ENCODE data around the gene RNASE7.
A peak's percentile ranks its signal among the peaks of the same experiment; 100 is the strongest.

The RNASE7 gene

DNA sequence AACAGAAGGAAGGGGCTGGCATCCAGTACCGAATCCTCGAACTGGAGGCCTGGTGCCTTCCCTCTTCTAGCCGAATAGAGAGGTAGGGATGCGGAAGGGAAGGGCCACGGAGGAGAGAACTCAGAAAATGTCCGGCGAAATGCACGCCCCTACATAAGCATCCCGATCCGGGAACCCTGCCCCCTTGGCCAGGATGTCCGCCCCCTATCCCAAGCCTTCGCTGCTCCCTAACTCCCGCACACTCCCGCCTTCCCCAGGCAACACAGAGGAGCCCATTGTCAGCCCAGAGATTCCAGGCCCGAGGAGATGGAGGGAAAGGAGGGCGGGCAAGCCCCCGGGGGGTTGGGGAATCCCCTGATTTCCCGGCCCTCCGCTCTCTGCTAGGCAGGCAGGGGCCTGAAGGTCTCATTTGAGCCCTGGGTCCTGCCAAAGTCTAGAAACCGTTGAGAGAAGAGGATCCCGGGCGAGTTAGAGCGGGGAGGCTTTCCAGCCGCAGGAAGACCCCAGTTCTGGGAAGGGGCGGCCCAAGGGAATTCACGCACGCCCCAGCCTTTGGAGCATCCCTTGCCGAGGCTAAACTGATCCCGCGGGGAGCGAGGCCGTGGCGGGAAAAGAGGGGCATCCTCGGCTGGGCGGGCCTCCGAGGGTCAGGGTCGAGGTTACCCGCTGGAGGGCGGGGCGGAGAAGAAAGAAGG is 27.4 kb downstream of the RNASE7 start:
- no peak for DNase-seq

DNA sequence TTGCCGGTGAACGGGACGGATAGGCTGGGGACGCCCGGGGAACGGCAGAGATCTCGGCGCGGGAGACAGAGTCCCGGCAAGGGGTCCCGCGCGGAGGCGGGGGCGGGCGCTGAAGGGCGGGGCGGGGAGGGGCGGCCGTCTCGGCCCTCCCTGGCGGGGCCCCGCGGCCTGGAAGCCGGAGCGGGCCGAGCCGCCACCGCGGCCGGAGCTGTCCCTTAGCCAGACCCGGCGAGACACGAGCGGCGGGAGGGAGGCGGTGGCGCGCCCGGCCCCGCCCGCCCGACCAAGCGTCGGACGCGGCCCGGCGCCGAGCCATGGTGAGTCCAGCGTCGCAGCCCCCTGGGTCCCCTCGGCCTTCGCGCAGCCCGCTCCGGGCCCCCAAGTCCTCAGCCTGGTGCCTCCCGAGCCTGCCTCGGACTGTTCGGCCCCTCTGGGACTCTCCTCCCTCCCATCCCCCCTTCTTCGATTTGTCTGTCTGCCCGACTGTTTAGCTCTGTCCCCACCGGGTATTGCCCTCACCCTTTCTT is 28.0 kb downstream of the RNASE7 start, which contains the start of gene ARHGEF40:
TSS of gene ARHGEF40 (plus strand) at position 222 of the 527 bp plus-strand sequence. CDS start at position 315, 93 bp downstream.
- no peak for DNase-seq

DNA sequence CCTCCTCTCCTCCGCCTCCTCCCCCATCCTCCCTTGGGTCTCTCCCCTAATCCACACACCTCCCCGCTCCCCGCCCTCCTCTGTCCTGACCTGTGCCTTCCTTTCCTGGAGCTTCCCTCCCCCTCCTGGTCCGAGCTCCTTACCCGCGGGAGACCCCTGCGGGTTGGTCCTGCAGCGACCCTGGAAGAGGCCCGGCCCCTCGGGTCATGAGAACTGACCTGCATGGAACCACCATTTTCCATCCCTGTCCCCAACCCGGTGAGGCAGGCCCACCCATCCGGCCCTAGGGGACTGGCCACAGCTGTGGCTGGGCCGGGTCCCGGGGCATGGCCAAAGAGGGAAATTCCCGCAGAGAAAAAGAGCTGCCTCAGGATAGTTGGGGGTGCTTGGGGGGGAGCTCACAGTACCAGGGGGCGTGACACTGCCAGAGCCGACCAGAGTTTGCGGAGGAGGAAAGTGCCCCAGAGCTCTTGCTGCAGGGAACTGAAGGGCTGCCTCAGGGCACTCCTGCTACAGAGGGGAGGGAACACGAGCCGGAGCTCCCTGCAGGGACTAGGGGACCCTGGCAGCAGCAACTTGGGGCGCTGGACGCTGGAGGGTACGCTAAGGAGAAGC is 28.6 kb downstream of the RNASE7 start:
- no peak for DNase-seq

DNA sequence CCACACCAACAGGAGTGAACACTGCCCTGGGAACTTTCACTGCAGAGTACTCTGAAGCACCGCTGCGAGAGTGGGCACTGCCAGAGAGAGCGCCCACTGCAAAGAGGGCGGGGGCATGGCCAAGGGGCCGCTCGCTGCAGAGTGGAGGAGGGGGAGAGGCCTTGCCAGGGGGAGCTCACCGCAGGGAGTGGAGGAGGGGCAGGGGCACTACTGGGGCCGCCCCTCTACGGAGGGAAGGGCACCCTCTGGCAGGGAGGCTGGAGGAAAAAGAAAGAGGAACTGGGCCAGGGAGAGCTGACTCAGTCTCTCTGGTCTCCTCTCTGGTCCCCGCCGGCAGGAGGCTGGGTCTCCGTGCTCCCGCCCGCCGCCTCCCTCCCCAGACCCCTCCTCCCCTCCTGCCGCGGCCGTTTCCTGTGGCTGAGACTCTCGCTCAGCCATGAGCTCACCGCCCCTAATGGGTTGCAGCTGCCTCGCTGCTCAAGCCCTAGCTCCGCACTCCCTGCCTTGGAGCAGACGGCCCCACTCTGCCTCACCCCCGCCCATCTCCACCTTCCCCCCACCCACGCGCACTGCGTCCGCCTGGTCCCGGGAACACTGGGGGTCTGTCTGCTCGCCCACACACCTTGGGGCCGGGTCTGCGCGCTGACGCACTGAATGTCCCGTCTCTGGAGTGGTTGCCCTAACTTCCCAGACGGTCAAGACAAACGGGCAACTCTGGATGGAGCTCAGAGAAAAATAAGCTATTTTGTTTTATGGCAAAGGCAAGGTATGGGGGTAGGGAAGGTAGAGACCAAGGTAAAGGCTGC is 29.3 kb downstream of the RNASE7 start:
- DNase-seq = peak; percentile 71

DNA sequence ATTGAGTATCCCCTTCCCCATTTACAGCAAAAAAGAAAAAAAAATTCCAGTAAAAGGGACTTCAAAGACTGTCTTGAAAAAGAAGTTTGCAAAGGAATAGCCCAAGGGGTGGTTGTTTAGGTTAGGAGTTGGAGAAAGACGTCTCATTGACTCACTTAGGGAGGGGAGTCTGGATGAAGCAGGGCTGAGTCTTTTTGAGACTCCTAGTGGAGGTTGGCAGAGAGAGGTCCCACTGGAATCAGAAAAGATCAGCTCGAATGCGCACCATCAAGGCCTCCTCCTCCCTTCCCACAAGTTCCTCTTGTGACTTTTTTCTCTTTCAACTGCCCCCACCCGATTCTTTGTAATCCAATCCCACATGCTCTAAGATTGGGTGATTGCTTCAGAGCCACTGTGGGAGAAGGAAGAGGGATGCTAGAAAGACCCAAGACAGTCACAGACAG is 29.9 kb downstream of the RNASE7 start:
- DNase-seq = no peak

DNA sequence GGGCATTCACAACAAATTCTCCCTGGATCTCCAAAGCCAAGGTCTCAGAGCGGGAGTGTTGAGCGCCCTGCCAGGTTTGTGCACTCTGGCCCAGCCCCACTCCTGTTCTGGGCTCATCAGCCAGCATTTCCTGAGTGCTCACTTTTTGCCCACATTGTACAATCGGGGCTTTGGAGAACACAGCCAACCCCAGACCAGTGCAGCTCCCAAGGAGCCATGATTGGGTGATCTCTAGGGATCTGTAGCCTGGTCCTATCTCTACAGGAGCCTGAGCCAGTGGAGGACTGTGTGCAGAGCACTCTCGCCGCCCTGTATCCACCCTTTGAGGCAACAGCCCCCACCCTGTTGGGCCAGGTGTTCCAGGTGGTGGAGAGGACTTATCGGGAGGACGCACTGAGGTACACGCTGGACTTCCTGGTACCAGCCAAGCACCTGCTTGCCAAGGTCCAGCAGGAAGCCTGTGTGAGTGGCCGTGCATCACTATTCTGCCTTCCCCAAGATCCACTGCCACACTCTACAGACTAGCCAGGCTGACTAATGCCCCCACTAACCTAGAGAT is 30.7 kb downstream of the RNASE7 start:
- DNase-seq = no peak

DNA sequence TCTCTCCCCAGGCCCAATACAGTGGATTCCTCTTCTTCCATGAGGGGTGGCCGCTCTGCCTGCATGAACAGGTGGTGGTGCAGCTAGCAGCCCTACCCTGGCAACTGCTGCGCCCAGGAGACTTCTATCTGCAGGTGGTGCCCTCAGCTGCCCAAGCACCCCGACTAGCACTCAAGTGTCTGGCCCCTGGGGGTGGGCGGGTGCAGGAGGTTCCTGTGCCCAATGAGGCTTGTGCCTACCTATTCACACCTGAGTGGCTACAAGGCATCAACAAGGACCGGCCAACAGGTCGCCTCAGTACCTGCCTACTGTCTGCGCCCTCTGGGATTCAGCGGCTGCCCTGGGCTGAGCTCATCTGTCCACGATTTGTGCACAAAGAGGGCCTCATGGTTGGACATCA is 31.8 kb downstream of the RNASE7 start:
- no peak for DNase-seq

DNA sequence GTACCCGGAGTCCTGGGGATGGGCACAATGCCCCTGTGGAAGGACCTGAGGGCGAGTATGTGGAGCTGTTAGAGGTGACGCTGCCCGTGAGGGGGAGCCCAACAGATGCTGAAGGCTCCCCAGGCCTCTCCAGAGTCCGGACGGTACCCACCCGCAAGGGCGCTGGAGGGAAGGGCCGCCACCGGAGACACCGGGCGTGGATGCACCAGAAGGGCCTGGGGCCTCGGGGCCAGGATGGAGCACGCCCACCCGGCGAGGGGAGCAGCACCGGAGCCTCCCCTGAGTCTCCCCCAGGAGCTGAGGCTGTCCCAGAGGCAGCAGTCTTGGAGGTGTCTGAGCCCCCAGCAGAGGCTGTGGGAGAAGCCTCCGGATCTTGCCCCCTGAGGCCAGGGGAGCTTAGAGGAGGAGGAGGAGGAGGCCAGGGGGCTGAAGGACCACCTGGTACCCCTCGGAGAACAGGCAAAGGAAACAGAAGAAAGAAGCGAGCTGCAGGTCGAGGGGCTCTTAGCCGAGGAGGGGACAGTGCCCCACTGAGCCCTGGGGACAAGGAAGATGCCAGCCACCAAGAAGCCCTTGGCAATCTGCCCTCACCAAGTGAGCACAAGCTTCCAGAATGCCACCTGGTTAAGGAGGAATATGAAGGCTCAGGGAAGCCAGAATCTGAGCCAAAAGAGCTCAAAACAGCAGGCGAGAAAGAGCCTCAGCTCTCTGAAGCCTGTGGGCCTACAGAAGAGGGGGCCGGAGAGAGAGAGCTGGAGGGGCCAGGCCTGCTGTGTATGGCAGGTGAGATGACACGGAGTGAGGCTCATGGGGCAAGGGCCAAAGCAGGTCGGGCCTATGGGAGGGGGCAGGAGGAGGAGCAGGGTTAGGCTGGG is 32.5 kb downstream of the RNASE7 start:
- DNase-seq = no peak

DNA sequence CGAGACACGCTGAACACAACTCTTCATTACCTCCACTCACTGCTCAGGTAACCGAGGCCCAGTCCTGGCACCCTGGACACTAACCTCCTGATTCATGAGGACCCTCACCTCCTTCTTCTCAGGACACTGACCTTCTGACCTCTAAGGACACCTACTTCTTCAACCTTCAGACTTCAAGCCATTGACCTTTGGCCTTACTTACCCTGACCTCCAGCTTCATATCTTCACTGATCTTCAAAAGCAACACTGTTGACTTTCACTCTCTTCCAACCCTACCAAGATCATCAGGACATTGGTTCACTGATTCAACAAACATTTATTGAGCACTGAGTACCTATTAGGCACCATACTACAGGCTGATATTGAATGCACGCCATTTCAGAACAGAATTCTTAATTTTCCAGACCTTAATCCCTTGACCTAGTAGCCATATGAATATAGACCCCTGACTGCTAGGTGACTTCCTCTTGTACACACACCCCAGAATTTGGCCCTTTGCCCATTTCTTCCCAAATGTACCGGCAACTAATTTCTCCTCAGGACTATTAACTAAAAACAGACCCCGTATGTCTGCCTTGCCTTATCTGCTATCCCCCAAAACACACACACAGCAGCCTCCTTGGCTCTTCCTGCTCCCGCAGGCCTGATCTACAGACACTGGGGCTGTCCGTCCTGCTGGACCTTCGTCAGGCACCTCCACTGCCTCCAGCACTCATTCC is 33.7 kb downstream of the RNASE7 start:
- no peak for DNase-seq

DNA sequence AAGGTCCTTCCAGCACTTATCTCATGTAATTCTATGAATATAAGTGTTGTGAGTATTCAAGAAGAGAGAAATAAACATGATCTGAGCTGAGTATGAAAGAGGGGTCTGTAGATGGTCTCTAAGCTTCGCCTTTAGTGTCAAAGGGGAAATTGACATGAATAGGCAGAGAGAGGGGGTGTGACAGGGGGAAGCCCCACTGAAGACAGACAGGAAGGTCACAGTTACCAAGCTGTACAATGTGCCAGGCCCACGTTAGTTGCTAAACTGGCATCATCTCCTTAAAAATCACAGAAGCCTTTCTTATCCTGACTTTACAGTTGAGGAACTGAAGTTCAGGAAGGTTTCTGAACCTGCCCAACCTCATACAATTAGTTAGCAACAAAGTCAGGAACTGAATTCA is 35.5 kb downstream of the RNASE7 start:
- DNase-seq = no peak

DNA sequence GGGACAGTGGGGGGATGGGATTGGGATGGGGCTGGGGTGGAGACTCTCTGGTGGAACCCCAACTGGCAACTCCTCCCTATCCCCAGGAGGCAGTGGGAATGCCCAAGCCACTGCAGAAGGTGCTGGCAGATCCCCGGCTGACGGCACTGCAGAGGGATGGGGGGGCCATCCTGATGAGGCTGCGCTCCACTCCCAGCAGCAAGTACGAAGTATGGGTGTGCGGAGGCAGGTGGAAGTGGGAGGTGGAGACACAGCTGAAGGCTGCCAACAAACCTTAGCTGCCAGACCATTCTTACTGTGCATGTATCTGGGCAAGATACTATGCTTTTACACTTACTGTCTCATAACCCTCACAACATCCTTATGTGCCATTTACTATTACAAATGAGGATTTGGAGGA is 36.1 kb downstream of the RNASE7 start:
- no peak for DNase-seq

DNA sequence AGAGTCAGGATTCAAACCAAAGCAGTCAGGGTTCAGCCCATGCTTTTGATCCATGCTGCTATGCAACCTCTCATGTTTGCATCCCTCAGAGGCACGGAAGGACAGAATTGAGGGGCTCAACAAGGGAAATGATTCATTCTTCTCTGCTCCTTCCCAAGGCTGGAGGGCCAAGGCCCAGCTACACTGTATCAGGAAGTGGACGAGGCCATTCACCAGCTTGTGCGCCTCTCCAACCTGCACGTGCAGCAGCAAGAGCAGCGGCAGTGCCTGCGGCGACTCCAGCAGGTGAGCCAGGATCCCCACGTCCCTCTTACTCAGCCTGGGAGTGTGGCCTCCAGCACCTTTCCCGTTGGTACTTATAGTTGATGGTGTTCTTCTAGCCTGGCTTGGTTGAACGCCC is 36.6 kb downstream of the RNASE7 start:
- no peak for DNase-seq

DNA sequence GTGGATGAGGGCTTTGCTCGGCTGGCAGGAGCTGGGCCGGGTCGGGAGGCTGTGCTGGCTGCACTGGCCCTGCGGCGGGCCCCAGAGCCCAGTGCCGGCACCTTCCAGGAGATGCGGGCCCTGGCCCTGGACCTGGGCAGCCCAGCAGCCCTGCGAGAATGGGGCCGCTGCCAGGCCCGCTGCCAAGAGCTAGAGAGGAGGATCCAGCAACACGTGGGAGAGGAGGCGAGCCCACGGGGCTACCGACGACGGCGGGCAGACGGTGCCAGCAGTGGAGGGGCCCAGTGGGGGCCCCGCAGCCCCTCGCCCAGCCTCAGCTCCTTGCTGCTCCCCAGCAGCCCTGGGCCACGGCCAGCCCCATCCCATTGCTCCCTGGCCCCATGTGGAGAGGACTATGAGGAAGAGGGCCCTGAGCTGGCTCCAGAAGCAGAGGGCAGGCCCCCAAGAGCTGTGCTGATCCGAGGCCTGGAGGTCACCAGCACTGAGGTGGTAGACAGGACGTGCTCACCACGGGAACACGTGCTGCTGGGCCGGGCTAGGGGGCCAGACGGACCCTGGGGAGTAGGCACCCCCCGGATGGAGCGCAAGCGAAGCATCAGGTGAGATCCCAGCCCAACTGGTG is 39.5 kb downstream of the RNASE7 start:
- DNase-seq = no peak

DNA sequence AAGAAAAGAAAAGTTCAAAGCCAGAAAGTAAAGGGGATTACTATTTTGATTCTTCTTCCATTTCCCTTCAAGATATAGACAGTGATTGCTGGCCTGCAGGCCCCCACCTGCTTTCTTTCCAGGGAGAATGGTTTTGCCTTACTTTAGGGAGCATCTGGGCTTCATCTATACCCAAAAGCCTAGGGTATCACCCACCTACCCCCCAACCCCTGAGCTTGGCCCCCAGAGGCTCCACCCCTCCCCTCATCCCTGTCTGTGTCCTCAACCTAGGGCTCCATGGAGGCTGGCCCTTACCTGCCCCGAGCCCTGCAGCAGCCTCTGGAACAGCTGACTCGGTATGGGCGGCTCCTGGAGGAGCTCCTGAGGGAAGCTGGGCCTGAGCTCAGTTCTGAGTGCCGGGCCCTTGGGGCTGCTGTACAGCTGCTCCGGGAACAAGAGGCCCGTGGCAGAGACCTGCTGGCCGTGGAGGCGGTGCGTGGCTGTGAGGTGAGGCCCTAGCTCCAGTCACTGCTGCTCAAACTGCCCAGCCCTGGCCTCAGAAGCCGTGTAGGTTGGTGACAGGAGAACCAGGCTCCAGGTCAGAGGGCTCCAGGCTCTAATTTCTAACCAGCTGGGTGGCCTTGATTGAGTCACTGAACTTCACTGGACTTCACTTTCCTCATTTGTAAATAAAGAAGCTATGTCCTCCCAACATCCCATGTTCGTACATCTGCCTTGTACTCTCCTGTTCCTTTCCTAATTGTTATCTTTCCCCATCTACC is 41.6 kb downstream of the RNASE7 start:
- DNase-seq = no peak

DNA sequence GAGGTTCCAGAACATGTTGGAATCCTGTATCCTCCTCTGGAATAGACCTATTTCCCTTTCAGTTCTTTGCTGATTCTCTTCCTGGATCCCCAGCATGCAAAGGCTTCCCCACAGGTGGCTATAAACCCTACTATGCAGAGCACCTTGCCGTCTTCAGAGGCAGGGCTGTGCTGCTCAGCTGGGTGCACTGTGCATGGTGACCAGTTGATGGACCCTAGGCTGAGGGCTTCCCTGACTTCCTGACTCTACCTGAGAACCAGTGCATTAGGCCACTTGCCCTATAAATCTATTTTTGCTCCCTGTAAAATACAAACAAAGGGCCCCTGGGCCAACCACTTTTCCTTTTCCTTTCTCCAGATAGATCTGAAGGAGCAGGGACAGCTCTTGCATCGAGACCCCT is 42.2 kb downstream of the RNASE7 start:
- DNase-seq = no peak

DNA sequence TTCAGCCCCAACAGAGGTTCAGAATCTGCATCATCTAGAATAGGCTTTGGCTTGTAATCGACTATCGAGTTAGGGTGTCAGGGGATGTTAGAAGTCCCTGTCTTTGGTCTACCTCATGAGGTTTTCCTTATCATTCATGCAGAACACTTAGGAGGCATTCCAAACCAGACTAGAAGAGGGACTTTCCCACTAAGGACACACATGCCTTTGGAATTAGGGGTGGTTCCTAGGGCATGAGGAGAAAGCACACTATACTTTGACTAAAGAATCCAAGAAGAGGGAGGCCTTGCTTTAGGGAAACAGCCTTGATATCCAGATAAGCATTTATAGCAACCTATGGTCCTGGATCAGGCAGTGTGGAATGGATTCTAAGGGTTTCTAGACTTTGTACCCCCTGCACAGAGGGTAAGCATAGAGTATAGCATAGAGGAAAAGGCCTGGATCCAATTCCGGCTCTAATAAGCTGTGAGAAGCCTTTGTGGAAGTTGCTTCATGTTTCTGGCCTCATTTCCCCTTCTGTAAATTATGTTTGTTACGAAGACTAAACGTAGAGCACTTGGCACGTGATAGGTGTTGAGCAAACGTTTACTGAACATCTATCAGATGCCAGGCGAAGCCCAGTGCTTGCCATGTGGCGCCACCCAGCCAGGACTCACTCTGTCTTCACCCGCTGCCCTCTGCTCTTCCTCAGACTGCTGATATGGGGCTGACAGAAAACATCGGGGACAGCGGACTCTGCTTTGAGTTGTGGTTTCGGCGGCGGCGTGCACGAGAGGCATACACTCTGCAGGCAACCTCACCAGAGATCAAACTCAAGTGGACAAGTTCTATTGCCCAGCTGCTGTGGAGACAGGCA is 43.1 kb downstream of the RNASE7 start:
- no peak for DNase-seq

DNA sequence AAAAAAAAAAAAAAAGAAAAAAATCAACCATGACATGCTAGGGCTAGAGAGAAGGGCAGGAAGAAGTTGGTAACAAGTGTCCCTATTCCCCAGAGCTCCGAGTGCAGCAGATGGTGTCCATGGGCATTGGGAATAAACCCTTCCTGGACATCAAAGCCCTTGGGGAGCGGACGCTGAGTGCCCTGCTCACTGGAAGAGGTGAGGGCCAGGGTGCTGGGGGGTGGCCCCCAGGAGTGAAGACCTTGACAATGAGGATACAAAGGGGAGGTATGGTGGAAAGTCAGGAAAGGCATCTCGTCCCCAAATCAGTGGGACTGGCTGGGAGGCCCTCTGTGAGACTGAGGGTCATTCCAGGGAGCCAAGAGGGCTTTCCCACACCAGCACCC is 44.7 kb downstream of the RNASE7 start:
- DNase-seq = no peak

DNA sequence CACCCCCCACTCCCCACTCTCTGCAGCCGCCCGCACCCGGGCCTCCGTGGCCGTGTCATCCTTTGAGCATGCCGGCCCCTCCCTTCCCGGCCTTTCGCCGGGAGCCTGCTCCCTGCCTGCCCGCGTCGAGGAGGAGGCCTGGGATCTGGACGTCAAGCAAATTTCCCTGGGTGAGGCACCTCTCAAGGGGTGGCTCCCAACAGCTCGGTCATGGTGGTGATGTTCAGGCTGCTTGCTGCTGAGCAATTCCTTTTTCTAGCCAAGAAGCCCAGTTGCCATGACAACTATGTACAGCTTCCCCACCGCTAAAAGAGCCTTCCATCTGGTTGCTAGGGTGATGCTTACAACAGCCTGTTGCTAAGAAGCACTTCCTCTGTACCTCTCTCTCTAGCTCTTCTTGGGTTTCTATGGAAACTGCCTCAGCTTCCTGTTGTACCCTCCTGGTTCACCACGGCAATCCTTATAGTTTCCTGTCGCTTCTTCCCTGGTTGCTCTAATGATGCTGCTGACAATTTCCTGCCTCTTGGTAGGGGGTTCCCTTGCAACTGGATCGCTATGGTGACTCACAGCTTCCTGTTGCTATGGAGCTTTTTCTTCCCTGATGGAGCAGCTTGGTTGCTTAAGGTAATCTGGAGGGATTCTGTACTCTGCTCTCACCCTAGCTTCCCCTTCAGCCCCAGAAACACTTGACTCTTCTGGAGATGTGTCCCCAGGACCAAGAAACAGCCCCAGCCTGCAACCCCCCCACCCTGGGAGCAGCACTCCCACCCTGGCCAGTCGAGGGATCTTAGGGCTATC is 45.3 kb downstream of the RNASE7 start:
- DNase-seq = peak; percentile 79

DNA sequence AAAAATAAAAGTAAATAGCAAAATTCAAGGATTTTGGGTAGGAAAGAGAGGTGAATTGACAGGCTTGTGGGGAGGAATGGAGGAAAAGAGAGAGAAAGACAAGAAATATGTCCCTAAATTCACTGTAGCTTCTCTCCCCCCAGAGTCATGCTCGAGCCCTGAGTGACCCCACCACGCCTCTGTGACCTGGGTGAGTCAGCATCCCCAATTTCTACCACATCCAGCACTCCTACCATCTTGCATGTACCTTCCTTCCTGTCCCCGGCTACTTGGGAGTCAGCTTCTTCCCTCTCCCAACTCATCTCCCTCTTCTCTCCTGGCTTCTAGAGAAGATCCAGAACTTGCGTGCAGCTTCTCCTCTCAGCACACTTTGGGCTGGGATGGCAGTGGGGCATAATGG is 46.5 kb downstream of the RNASE7 start:
- DNase-seq = no peak

Data from activated CD4-positive, alpha-beta T cell treated with anti-CD3 and anti-CD28 coated beads, Interleukin-10, Interleukin-2, amounts not matched to agents 100 ng/mL and 50 ng/mL, durations not matched to agents 16 hours and 8 hours (primary cell).